OCI-LY1 (cell line): Measurements from ENCODE around the gene FAM53A.

ENCODE experiments used
- H2AFZ ChIP-seq: fragments of 200-600 bp; sonication (generic), shearing (Covaris generic); 2 replicates; pipeline ENCODE4 v1.6.0; 2014; ENCODE audit warnings: antibody characterized with exemption, mild to moderate bottlenecking, low read length
- H3F3A ChIP-seq: fragments of 200-600 bp; sonication (generic), shearing (Covaris generic); 2 replicates; pipeline ENCODE4 v1.6.0; 2014; ENCODE audit warnings: mild to moderate bottlenecking, antibody characterized with exemption, low read length, moderate library complexity; ENCODE audit not compliant: insufficient read depth
- H3K27ac ChIP-seq: fragments of 200-600 bp; sonication (generic); 2 replicates; pipeline ENCODE4 v1.5.1; 2014; ENCODE audit warnings: low read length, mixed run types, mild to moderate bottlenecking, low read depth; ENCODE audit not compliant: poor library complexity, severe bottlenecking
- H3K27me3 ChIP-seq: fragments of 200-600 bp; sonication (generic); 2 replicates; pipeline ENCODE4 v1.6.0; 2014; ENCODE audit warnings: antibody characterized with exemption, mild to moderate bottlenecking, low read length, moderate library complexity; ENCODE audit not compliant: insufficient read depth
- H3K36me3 ChIP-seq: fragments of 200-600 bp; sonication (generic); 2 replicates; pipeline ENCODE4 v1.6.1; 2014; ENCODE audit warnings: mild to moderate bottlenecking, antibody characterized with exemption, low read length, moderate library complexity, mixed read lengths; ENCODE audit not compliant: insufficient read depth
- H3K4me1 ChIP-seq: fragments of 200-600 bp; sonication (generic); 2 replicates; pipeline ENCODE4 v1.5.1; 2014; ENCODE audit warnings: mild to moderate bottlenecking, low read length, moderate library complexity; ENCODE audit not compliant: insufficient read depth, severe bottlenecking
- H3K4me2 ChIP-seq: fragments of 200-600 bp; sonication (generic), shearing (Covaris generic); 2 replicates; pipeline ENCODE4 v1.6.1; 2014; ENCODE audit warnings: low read length
- H3K4me3 ChIP-seq: fragments of 200-600 bp; sonication (generic); 2 replicates; pipeline ENCODE4 v1.5.1; 2014; ENCODE audit warnings: low read length, low read depth, mild to moderate bottlenecking, mixed read lengths; ENCODE audit not compliant: poor library complexity, severe bottlenecking
- H3K79me2 ChIP-seq: fragments of 200-600 bp; shearing (Covaris generic); 2 replicates; pipeline ENCODE4 v1.6.1; 2016; ENCODE audit warnings: mixed run types, low read length, mixed read lengths; ENCODE audit not compliant: insufficient read depth
- H3K9ac ChIP-seq: fragments of 200-600 bp; sonication (generic), shearing (Covaris generic); 2 replicates; pipeline ENCODE4 v1.6.1; 2014; ENCODE audit warnings: mild to moderate bottlenecking, low read length, mixed read lengths
- H3K9me2 ChIP-seq: fragments of 200-600 bp; sonication (generic), shearing (Covaris generic); 2 replicates; pipeline ENCODE4 v1.6.1; 2014; ENCODE audit warnings: low read depth, mild to moderate bottlenecking, low read length, mixed read lengths
- H3K9me3 ChIP-seq: fragments of 200-600 bp; shearing (Covaris generic); 2 replicates; pipeline ENCODE4 v1.6.1; 2014; ENCODE audit warnings: low read length, mixed read lengths
- H4K20me1 ChIP-seq: fragments of 200-600 bp; sonication (generic), shearing (Covaris generic); 2 replicates; pipeline ENCODE4 v1.6.0; 2016; ENCODE audit warnings: mild to moderate bottlenecking, low read length; ENCODE audit not compliant: insufficient read depth
- CTCF ChIP-seq: fragments of 200-600 bp; sonication (generic), shearing (Covaris generic); IDR thresholded peaks from 2 replicates; pipeline ENCODE4 v1.5.1; 2017; ENCODE audit warnings: mild to moderate bottlenecking, antibody characterized with exemption, low read length, moderate library complexity, mixed read lengths
- EZH2 ChIP-seq: fragments of 200-600 bp; sonication (generic), shearing (Covaris generic); IDR thresholded peaks from 2 replicates; pipeline ENCODE4 v1.8.0; 2017; ENCODE audit warnings: borderline replicate concordance, mixed run types, mild to moderate bottlenecking, antibody characterized with exemption, low read length, moderate library complexity, mixed read lengths

FAM53A gene

GRCh38 chr4:1652088-1652487, 32.0 kb downstream of the FAM53A start:
- Histone ChIP-seq H3K9me3 (no peaks in the 10 kb centered on the region), H3K4me2 (no peak overlapping the region), H3K9me2 (no peaks in the 10 kb centered on the region), H2AFZ (no peak overlapping the region), H3K9ac (no peak overlapping the region), H4K20me1 (no peaks in the 10 kb centered on the region), H3K4me3 (no peak overlapping the region), H3K36me3 (no peaks in the 10 kb centered on the region), H3K27ac (no peak overlapping the region), H3K27me3 (no peaks in the 10 kb centered on the region), H3K4me1 (no peaks in the 10 kb centered on the region), H3K79me2 (no peaks in the 10 kb centered on the region), H3F3A (no peaks in the 10 kb centered on the region)
- TF ChIP-seq EZH2: no peak
- TF ChIP-seq CTCF: no peak

- Histone ChIP-seq H3K4me2 (no peak overlapping the region), H3K4me3 (no peak overlapping the region), H3F3A (no peaks in the 10 kb centered on the region), H3K36me3 (no peaks in the 10 kb centered on the region), H4K20me1 (no peaks in the 10 kb centered on the region), H2AFZ (no peak overlapping the region), H3K9me2 (no peaks in the 10 kb centered on the region), H3K4me1 (no peaks in the 10 kb centered on the region), H3K27me3 (no peaks in the 10 kb centered on the region), H3K9me3 (no peaks in the 10 kb centered on the region), H3K27ac (no peak overlapping the region), H3K79me2 (no peaks in the 10 kb centered on the region), H3K9ac (no peak overlapping the region)
- no peak for TF ChIP-seq EZH2
- TF ChIP-seq CTCF: no peak
Measured at GRCh38 chr4:1651609-1652008, 32.5 kb downstream of the FAM53A start.

GRCh38 chr4:1648962-1649361, 35.2 kb downstream of the FAM53A start:
- Histone ChIP-seq H3K9me2 (no peaks in the 10 kb centered on the region), H3K36me3 (no peaks in the 10 kb centered on the region), H4K20me1 (no peaks in the 10 kb centered on the region), H3K9me3 (no peaks in the 10 kb centered on the region), H3K79me2 (no peaks in the 10 kb centered on the region), H3K9ac (no peak overlapping the region), H2AFZ (no peak overlapping the region), H3F3A (no peaks in the 10 kb centered on the region), H3K4me2 (no peak overlapping the region), H3K4me3 (no peak overlapping the region), H3K27me3 (no peaks in the 10 kb centered on the region), H3K27ac (no peak overlapping the region), H3K4me1 (no peaks in the 10 kb centered on the region)
- no peak for TF ChIP-seq EZH2
- no peak for TF ChIP-seq CTCF
